PFSK-1 (cell line): ENCODE measurements around the gene MINK1.

ENCODE experiments used
- FOXP2 ChIP-seq: optimal IDR thresholded peaks from 2 replicates; pipeline ENCODE3; 2011; ENCODE audit warnings: borderline replicate concordance, control low read depth, inconsistent platforms; ENCODE audit not compliant: insufficient read depth; ENCODE audit errors: extremely low read length, extremely low read depth
- POLR2AphosphoS5 ChIP-seq: IDR thresholded peaks from 2 replicates; pipeline ENCODE4 v1.6.1; 2012; ENCODE audit warnings: low read depth, mild to moderate bottlenecking, control low read depth, low read length, moderate library complexity
- SIN3A ChIP-seq: IDR thresholded peaks from 2 replicates; pipeline ENCODE4 v1.6.1; 2012; ENCODE audit warnings: mild to moderate bottlenecking, low read length, moderate library complexity, borderline replicate concordance; ENCODE audit not compliant: insufficient read depth
- TAF1 ChIP-seq: IDR thresholded peaks from 2 replicates; pipeline ENCODE4 v1.6.1; 2012; ENCODE audit warnings: low read length, control low read depth, borderline replicate concordance; ENCODE audit not compliant: insufficient read depth
- TF ChIP-seq, protein P1 (sequence below), 2 experiments: IDR thresholded peaks; 2 replicates each; pipeline versions ENCODE4 v1.6.1 to v1.8.0; 2011 to 2012; ENCODE audit warnings: low read depth in 2 of 2, low read length in 2 of 2, control low read depth in 1 of 2, inconsistent platforms in 1 of 2, mild to moderate bottlenecking in 1 of 2, moderate library complexity in 1 of 2; ENCODE audit not compliant: insufficient read depth in 1 of 2

MINK1 gene

DNA sequence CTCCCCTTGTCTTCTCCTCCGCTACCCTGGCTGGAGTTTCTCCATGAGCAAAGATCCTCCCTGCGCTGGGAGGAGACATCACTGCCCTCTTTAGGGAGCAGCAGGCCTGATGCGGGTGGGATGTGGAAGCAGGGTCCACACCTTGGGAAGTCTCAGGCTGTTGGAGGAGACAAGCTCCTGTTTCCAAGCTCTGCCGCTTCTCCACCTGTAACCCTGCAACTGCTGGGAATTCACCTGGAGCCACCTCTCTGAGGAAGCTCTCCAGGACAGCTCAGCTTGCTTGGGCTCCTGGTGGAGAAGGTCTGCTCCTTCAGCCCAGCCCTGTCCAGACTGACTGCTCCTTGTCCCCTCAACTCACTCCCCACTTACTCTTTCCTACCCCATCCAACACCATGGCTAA, 51.3 kb downstream of the MINK1 start:
- no peak for TF ChIP-seq FOXP2
- TF ChIP-seq POLR2AphosphoS5: no peak
- TF ChIP-seq TAF1: no peak
- no peak for TF ChIP-seq SIN3A
- TF ChIP-seq, protein P1, sequence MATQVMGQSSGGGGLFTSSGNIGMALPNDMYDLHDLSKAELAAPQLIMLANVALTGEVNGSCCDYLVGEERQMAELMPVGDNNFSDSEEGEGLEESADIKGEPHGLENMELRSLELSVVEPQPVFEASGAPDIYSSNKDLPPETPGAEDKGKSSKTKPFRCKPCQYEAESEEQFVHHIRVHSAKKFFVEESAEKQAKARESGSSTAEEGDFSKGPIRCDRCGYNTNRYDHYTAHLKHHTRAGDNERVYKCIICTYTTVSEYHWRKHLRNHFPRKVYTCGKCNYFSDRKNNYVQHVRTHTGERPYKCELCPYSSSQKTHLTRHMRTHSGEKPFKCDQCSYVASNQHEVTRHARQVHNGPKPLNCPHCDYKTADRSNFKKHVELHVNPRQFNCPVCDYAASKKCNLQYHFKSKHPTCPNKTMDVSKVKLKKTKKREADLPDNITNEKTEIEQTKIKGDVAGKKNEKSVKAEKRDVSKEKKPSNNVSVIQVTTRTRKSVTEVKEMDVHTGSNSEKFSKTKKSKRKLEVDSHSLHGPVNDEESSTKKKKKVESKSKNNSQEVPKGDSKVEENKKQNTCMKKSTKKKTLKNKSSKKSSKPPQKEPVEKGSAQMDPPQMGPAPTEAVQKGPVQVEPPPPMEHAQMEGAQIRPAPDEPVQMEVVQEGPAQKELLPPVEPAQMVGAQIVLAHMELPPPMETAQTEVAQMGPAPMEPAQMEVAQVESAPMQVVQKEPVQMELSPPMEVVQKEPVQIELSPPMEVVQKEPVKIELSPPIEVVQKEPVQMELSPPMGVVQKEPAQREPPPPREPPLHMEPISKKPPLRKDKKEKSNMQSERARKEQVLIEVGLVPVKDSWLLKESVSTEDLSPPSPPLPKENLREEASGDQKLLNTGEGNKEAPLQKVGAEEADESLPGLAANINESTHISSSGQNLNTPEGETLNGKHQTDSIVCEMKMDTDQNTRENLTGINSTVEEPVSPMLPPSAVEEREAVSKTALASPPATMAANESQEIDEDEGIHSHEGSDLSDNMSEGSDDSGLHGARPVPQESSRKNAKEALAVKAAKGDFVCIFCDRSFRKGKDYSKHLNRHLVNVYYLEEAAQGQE (IDR thresholded peaks at IDR 0.05; ENCODE audit: insufficient read depth in 1 of 2, low read depth in 2 of 2, low read length in 2 of 2): no peak

DNA sequence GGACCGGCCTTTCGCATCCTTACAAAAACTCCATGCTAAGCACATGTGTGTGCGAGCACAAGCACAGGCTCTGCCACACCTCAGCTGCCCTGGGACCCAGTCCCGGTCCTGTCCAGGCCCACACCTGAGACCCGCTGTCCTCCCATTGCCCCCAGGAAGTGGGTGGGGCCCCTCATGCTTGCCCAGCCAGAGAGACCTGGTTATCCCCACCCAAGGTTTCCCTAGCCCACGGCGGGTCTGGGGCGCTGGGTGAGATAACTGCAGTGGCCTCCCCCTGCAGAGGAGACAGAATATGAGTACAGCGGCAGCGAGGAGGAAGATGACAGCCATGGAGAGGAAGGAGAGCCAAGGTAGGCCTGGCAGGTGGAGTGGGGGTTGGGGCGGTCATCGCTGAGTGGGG, 53.7 kb downstream of the MINK1 start:
- TF ChIP-seq POLR2AphosphoS5 (no peak), FOXP2 (no peak), SIN3A (no peak), TAF1 (no peak)
- TF ChIP-seq, protein P1 (IDR thresholded peaks at IDR 0.05; ENCODE audit: insufficient read depth in 1 of 2, low read depth in 2 of 2, low read length in 2 of 2): no peak

DNA sequence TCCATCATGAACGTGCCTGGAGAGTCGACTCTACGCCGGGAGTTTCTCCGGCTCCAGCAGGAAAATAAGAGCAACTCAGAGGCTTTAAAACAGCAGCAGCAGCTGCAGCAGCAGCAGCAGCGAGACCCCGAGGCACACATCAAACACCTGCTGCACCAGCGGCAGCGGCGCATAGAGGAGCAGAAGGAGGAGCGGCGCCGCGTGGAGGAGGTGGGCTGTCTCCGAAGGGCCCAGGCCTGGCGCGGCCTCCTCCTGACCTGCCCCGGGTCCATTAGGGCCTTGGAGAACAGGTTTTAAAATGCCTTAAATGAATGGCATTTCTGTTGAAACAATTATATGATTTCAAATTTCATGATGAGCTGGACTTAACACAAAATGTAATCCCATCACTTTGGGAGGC, 54.4 kb downstream of the MINK1 start:
- TF ChIP-seq SIN3A (no peak), FOXP2 (no peak), POLR2AphosphoS5 (no peak), TAF1 (no peak)
- TF ChIP-seq, protein P1 (IDR thresholded peaks at IDR 0.05; ENCODE audit: insufficient read depth in 1 of 2, low read depth in 2 of 2, low read length in 2 of 2): no peak

DNA sequence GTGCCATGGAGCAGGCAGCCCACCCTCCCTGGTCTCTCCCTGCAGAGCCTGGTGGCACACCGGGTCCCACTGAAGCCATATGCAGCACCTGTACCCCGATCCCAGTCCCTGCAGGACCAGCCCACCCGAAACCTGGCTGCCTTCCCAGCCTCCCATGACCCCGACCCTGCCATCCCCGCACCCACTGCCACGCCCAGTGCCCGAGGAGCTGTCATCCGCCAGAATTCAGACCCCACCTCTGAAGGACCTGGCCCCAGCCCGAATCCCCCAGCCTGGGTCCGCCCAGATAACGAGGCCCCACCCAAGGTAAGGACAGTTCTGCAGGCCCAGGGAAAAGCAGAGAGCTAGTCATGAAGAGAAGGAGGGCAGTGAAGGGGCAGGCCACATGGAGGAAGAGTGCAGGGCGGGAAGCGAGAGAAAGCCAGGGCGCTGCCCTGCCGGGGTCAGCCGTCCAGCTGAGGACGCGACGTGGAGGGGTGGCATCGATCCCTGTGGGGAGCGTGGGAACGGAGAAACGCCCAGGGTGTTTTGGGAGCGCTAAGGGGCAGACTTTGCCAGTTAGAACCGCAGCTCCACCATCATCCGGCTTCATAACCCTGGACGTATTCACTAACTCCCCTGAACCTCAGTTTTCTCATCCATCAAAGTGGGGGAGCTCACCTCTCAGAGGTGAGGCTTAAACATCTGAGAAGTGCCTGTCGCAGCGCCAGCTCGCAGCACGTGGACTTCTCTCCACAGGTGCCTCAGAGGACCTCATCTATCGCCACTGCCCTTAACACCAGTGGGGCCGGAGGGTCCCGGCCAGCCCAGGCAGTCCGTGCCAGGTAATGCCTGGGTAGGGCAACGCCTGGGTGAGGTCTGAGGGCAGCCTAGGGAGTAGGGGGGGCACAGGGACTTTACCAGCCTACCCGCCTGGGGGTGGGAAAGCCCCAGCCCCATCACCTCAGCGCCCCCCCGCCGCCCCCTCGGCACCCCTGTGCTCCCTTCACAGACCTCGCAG, 58.6 kb downstream of the MINK1 start:
- TF ChIP-seq FOXP2 (no peak), TAF1 (no peak), POLR2AphosphoS5 (no peak), SIN3A (no peak)
- TF ChIP-seq, protein P1 (IDR thresholded peaks at IDR 0.05; ENCODE audit: insufficient read depth in 1 of 2, low read depth in 2 of 2, low read length in 2 of 2): no peak
